Endothelial cell of umbilical vein (primary cell): ENCODE data around the gene INPP5E.

ENCODE experiments used
- CTCF ChIP-seq, 2 donors: IDR thresholded peaks; 1 replicate in 1 of 2; 2 replicates in 1 of 2; pipeline ENCODE4 v1.5.1; 2011; ENCODE audit warnings: low read length in 2 of 2, mild to moderate bottlenecking in 2 of 2, moderate library complexity in 2 of 2, control low read depth in 1 of 2, inconsistent platforms in 1 of 2, low read depth in 1 of 2; ENCODE audit not compliant: insufficient read depth in 1 of 2; ENCODE audit errors: extremely low read depth in 1 of 2
- POLR2A ChIP-seq: IDR thresholded peaks from 2 replicates; pipeline ENCODE4 v1.6.1; 2012; ENCODE audit warnings: low read depth, mild to moderate bottlenecking, control low read depth, low read length
- TF ChIP-seq, protein P1 (sequence below): IDR thresholded peaks from 2 replicates; pipeline ENCODE4 v1.6.1; 2011; ENCODE audit not compliant: insufficient read depth, insufficient read length

DNA sequence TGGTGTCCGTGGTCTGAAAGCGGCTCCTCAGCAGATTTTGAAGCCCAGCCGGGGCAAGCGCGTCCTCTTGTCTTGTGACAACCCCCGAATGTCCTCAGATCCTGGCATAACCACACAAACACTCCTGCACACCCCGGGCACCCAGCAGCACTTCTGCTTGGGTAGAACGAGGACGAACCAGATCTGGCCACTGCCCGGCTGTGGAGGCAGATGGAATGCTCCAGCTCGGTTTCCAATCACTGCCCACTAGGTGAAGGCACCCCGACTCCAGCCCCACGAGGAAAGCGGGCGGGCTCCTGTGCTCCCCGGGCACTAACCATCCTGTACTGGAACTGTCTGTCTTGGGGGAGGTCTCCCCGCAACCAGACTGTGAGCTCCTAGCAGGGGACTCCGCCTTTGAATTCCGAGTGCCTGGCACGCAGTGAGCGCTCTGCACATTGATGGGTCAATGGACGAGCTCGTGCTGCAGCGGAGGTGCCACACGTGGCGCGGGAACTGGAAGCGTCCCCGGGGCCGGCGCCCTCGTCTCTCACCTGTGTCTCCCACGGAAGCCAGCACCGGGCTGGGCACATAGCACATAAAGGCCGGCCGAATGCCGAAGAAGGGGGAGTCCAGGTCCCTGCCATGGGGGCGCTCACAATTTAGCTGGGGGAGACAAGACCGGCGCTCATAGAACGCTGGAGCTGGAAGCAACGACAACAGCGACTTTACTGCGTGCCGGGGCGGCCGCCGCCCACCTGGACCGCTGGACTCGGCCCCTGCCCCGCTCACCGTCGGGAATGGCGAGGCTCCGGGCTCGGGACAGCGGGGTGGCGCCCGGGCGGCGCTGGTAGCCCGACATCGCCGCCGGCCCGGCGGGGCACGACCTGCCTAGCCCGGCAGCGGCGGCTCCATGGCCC lies 29.8 kb downstream of the INPP5E start:
- no peak for TF ChIP-seq CTCF (IDR thresholded peaks at IDR 0.05; ENCODE audit: extremely low read depth in 1 of 2, insufficient read depth in 1 of 2, low read depth in 1 of 2, low read length in 2 of 2)
- TF ChIP-seq POLR2A: no peak
- TF ChIP-seq, protein P1, sequence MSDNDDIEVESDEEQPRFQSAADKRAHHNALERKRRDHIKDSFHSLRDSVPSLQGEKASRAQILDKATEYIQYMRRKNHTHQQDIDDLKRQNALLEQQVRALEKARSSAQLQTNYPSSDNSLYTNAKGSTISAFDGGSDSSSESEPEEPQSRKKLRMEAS: peak; percentile 72
